Gastrocnemius medialis (tissue), 4 donors: ENCODE data around the gene SH3RF1.

Source experiments
- CTCF ChIP-seq, 5 experiments: fragments of 450-650 bp in 3 of 5; fragments of 200-600 bp in 2 of 5; sonication (generic) in 2 of 5; IDR thresholded peaks in 4 of 5; conservative IDR thresholded peaks in 1 of 5; 1 replicate in 4 of 5; 2 replicates in 1 of 5; pipeline ENCODE4 v1.5.1; 2016 to 2019; ENCODE audit warnings: antibody characterized with exemption in 5 of 5, mild to moderate bottlenecking in 3 of 5, moderate library complexity in 3 of 5
- POLR2A ChIP-seq, 2 donors: fragments of 450-650 bp; IDR thresholded peaks; one replicate each; pipeline ENCODE4 v1.6.1; 2017; ENCODE audit warnings: antibody characterized with exemption in 2 of 2, mild to moderate bottlenecking in 2 of 2, moderate library complexity in 2 of 2

- TF ChIP-seq POLR2A (IDR thresholded peaks at IDR 0.05), result no peak
- TF ChIP-seq CTCF (IDR thresholded peaks at IDR 0.05 in 4 of 5, conservative IDR thresholded peaks at IDR 0.05 in 1 of 5), result no peak
Measured at GRCh38 chr4:169275180-169275579, 4.4 kb upstream of the SH3RF1 start.
